HCT116 (cell line): ENCODE measurements around the gene ARL2. TPM values are rescaled to one million over a fixed set of nuclear protein-coding genes. Genes with fewer than 3 reads are reported as not detected.

Source experiments
- ATAC-seq: fragments of 200-7000 bp; cut with Tn5 transposase; 2 replicates; pipeline ENCODE4 v1.9.1; 2020; ENCODE audit warnings: mild to moderate bottlenecking, moderate library complexity
- BruUV-seq: library from RNA; stranded (reverse); fragments of 400-500 nt; replicated peaks from 2 replicates; lab custom pipeline; 2021; lab: Mats Ljungman, UMichigan
- CTCF ChIA-PET: fragments of 300-600 bp; sonication (Branson Sonifier 250); formaldehyde crosslinking; loops from one replicate; lab custom pipeline; 2021; ENCODE audit warnings: antibody characterized with exemption; lab: Charles Lee
- POLR2A ChIA-PET: fragments of 300-600, 350-600 bp; sonication (Branson Sonifier 250); formaldehyde crosslinking; loops from one replicate; lab custom pipeline; 2021; ENCODE audit warnings: antibody characterized with exemption; lab: Charles Lee
- RAD21 ChIA-PET, 2 experiments: fragments of 300-600 bp; sonication (Branson Sonifier 250); formaldehyde crosslinking; loops; one replicate each; lab custom pipeline; 2023; ENCODE audit warnings: low total read pairs in 2 of 2; ENCODE audit not compliant: uncharacterized antibody in 2 of 2, unreplicated experiment in 2 of 2, low non-redundant PET in 1 of 2; lab: Charles Lee
- DNase-seq: peaks from one replicate; pipeline ENCODE4 v3.0.0-alpha.2; 2010; ENCODE audit warnings: low read depth, low spot score
- H2AFZ ChIP-seq: fragments of 200-600 bp; shearing (Covaris generic), sonication (generic); 2 replicates; pipeline ENCODE4 v1.6.1; 2017; ENCODE audit warnings: low read depth, mixed run types, mixed read lengths, antibody characterized with exemption, low read length; ENCODE audit not compliant: poor library complexity, severe bottlenecking
- H3K27ac ChIP-seq: 2 replicates; pipeline ENCODE4 v1.5.1; 2012; ENCODE audit warnings: low read depth, low read length
- H3K27me3 ChIP-seq: fragments of 200-600 bp; sonication (generic); 2 replicates; pipeline ENCODE4 v1.6.1; 2016; ENCODE audit warnings: mixed run types, low read length, mixed read lengths; ENCODE audit not compliant: insufficient read depth
- H3K36me3 ChIP-seq, 2 experiments: fragments of 200-500 bp in 1 of 2; fragments of 200-600 bp in 1 of 2; sonication (Bioruptor generic) in 1 of 2; sonication (generic) in 1 of 2; 2 replicates each; pipeline versions ENCODE4 v1.5.1 to v1.6.1; 2014 to 2016; ENCODE audit warnings: low read length in 2 of 2, inconsistent platforms in 1 of 2, mixed read lengths in 1 of 2, mixed run types in 1 of 2; ENCODE audit not compliant: insufficient read depth in 2 of 2, control insufficient read depth in 1 of 2
- H3K4me1 ChIP-seq, 2 experiments: fragments of 200-600 bp in 1 of 2; sonication (generic) in 1 of 2; 2 replicates each; pipeline versions ENCODE4 v1.5.1 to v1.6.1; 2012 to 2017; ENCODE audit warnings: low read length in 2 of 2, inconsistent platforms in 1 of 2, mild to moderate bottlenecking in 1 of 2, mixed read lengths in 1 of 2, mixed run types in 1 of 2, moderate library complexity in 1 of 2; ENCODE audit not compliant: insufficient read depth in 2 of 2, control insufficient read depth in 1 of 2
- H3K4me2 ChIP-seq: fragments of 200-600 bp; sonication (generic); 2 replicates; pipeline ENCODE4 v1.6.1; 2017; ENCODE audit warnings: mixed run types, low read length, mixed read lengths
- H3K4me3 ChIP-seq, 2 experiments: fragments of 200-600 bp in 1 of 2; sonication (generic) in 1 of 2; replicated peaks in 1 of 2; 2 replicates each; pipeline ENCODE4 v1.5.1; 2011 to 2016; ENCODE audit warnings: low read length in 2 of 2, control low read depth in 1 of 2, low read depth in 1 of 2, mild to moderate bottlenecking in 1 of 2, mixed read lengths in 1 of 2, mixed run types in 1 of 2
- H3K79me2 ChIP-seq: fragments of 200-600 bp; sonication (generic); 2 replicates; pipeline ENCODE4 v1.6.1; 2017; ENCODE audit warnings: mild to moderate bottlenecking, mixed run types, low read length, moderate library complexity, mixed read lengths; ENCODE audit not compliant: insufficient read depth
- H3K9ac ChIP-seq: fragments of 200-600 bp; sonication (generic); 2 replicates; pipeline ENCODE4 v1.6.1; 2016; ENCODE audit warnings: low read length, mixed read lengths
- H3K9me2 ChIP-seq: fragments of 200-600 bp; sonication (generic), shearing (Covaris generic); 2 replicates; pipeline ENCODE4 v1.6.1; 2017; ENCODE audit warnings: mixed run types, mild to moderate bottlenecking, moderate library complexity; ENCODE audit not compliant: insufficient read depth
- H3K9me3 ChIP-seq, 2 experiments: fragments of 200-500 bp in 1 of 2; fragments of 200-600 bp in 1 of 2; sonication (Bioruptor generic) in 1 of 2; sonication (generic) in 1 of 2; 2 replicates each; pipeline ENCODE4 v1.6.1; 2014 to 2017; ENCODE audit warnings: low read length in 2 of 2, mixed read lengths in 2 of 2, inconsistent platforms in 1 of 2, low read depth in 1 of 2, mild to moderate bottlenecking in 1 of 2, mixed run types in 1 of 2, moderate library complexity in 1 of 2; ENCODE audit not compliant: control insufficient read depth in 1 of 2, insufficient read depth in 1 of 2
- H4K20me1 ChIP-seq: fragments of 200-600 bp; sonication (generic), shearing (Covaris generic); 2 replicates; pipeline ENCODE4 v1.6.1; 2017; ENCODE audit warnings: mixed run types, mild to moderate bottlenecking, moderate library complexity; ENCODE audit not compliant: insufficient read depth
- CBX3 ChIP-seq: IDR thresholded peaks from 2 replicates; pipeline ENCODE4 v1.6.1; 2012; ENCODE audit warnings: low read depth
- CTCF ChIP-seq, 3 experiments: fragments of 200-600 bp in 1 of 3; sonication (generic) in 1 of 3; IDR thresholded peaks in 2 of 3; conservative IDR thresholded peaks in 1 of 3; 2 replicates each; pipeline ENCODE4 v1.5.1; 2012 to 2017; ENCODE audit warnings: low read depth in 2 of 3, low read length in 2 of 3, antibody characterized with exemption in 1 of 3, borderline replicate concordance in 1 of 3, control low read depth in 1 of 3, mild to moderate bottlenecking in 1 of 3, mixed read lengths in 1 of 3, mixed run types in 1 of 3, moderate library complexity in 1 of 3; ENCODE audit not compliant: insufficient read depth in 1 of 3
- EGR1 ChIP-seq: IDR thresholded peaks from 2 replicates; pipeline ENCODE4 v1.6.1; 2012; ENCODE audit warnings: low read depth
- ELF1 ChIP-seq: IDR thresholded peaks from 2 replicates; pipeline ENCODE4 v1.6.1; 2012; ENCODE audit warnings: low read depth, borderline replicate concordance
- EZH2 ChIP-seq: fragments of 200-600 bp; sonication (generic); IDR thresholded peaks from 2 replicates; pipeline ENCODE4 v1.6.1; 2017; ENCODE audit warnings: antibody characterized with exemption, mixed run types
- EZH2phosphoT487 ChIP-seq: fragments of 200-600 bp; IDR thresholded peaks from 2 replicates; pipeline ENCODE4 v1.6.1; 2018; ENCODE audit warnings: antibody characterized with exemption, borderline replicate concordance
- JUND ChIP-seq: IDR thresholded peaks from 2 replicates; pipeline ENCODE4 v1.6.1; 2012
- POLR2A ChIP-seq: IDR thresholded peaks from 2 replicates; pipeline ENCODE4 v1.7.0; 2011; ENCODE audit warnings: borderline replicate concordance; ENCODE audit not compliant: insufficient read depth, insufficient read length; ENCODE audit errors: extremely low read depth
- POLR2AphosphoS5 ChIP-seq: IDR thresholded peaks from 2 replicates; pipeline ENCODE4 v1.6.1; 2011; ENCODE audit warnings: mild to moderate bottlenecking, low read depth, low read length, moderate library complexity
- RAD21 ChIP-seq: IDR thresholded peaks from 2 replicates; pipeline ENCODE4 v1.6.1; 2012; ENCODE audit warnings: low read depth, mild to moderate bottlenecking
- REST ChIP-seq: IDR thresholded peaks from 2 replicates; pipeline ENCODE4 v1.6.1; 2012; ENCODE audit warnings: low read depth
- SRF ChIP-seq: IDR thresholded peaks from 2 replicates; pipeline ENCODE4 v1.6.1; 2012; ENCODE audit warnings: low read depth
- TCF7L2 ChIP-seq: IDR thresholded peaks from 2 replicates; pipeline ENCODE4 v1.7.0; 2011; ENCODE audit warnings: borderline replicate concordance, inconsistent platforms; ENCODE audit not compliant: insufficient read depth, insufficient read length; ENCODE audit errors: extremely low read depth
- intact Hi-C: fragments of 100-400 bp; cut with micrococcal nuclease; formaldehyde crosslinking; loops from 2 replicates; pipeline ENCODE4 v1.10.0; 2022
- total RNA-seq: library from RNA; stranded (reverse); gene quantifications from one replicate; pipeline ENCODE4 v1.2.1, GENCODE V29; 2021; ENCODE audit not compliant: unreplicated experiment

Gene ARL2
- total RNA-seq, 1 experiment from 2014 or later = 68.7 TPM

DNA sequence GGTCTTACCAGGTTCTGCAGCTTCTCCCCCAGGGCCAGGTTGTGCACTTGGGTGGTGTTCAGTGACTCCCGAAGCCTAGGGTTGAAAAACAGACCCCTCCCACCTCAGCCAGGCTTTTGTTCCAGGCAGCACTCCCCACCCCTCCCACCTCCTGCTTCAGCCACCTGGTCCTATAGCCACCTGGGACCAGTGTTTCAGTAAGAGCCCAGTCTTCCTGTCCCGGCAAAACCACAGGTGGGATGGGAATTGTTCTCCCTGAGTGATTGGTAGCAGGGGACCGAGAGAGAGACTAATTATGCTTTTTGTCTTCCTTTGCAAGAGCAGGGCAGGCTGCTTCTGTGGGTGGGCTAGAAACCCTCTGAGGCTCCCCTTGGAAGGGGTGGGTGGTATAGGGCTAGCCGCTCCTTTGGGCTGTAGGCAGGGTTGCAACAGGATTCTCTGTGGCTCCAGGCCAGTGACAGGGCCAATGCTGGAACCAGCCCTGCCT, 52.9 kb downstream of the ARL2 start:
- intact Hi-C loops = no loop called here
- no peaks in the 10 kb centered on the region for H3K4me1 ChIP-seq
- RAD21 ChIA-PET = no interaction called here
- no peaks in the 10 kb centered on the region for H3K9me3 ChIP-seq
- no peak overlapping the region for H3K9ac ChIP-seq
- no peak for DNase-seq
- POLR2A ChIA-PET = no interaction called here
- H2AFZ ChIP-seq = no peak overlapping the region
- H3K27ac ChIP-seq = no peak overlapping the region
- BruUV-seq = no TSS peak
- no peaks in the 10 kb centered on the region for H3K36me3 ChIP-seq
- no peak overlapping the region for H3K4me3 ChIP-seq
- H3K27me3 ChIP-seq = no peaks in the 10 kb centered on the region
- no peak overlapping the region for H3K4me2 ChIP-seq
- CTCF ChIA-PET = no interaction called here
- no peaks in the 10 kb centered on the region for H4K20me1 ChIP-seq
- ATAC-seq = no peak
- H3K79me2 ChIP-seq = no peaks in the 10 kb centered on the region
- TF ChIP-seq POLR2AphosphoS5 (no peak), CTCF (IDR thresholded peaks at IDR 0.05 in 2 of 3, conservative IDR thresholded peaks at IDR 0.05 in 1 of 3; ENCODE audit: borderline replicate concordance in 1 of 3, insufficient read depth in 1 of 3, low read depth in 2 of 3, low read length in 2 of 3) (no peak), SRF (no peak), EGR1 (no peak), JUND (no peak), ELF1 (no peak), RAD21 (no peak), REST (no peak), EZH2phosphoT487 (no peak), TCF7L2 (no peak), CBX3 (no peak), POLR2A (no peak), EZH2 (no peak)
- TF ChIP-seq, all 23 proteins: peak for 0
- no peaks in the 10 kb centered on the region for H3K9me2 ChIP-seq
